HCT116 (cell line): ENCODE measurements around the gene B4GALNT4.

Experiments
- CTCF ChIP-seq, 3 experiments: fragments of 200-600 bp in 1 of 3; sonication (generic) in 1 of 3; IDR thresholded peaks in 2 of 3; conservative IDR thresholded peaks in 1 of 3; 2 replicates each; pipeline ENCODE4 v1.5.1; 2012 to 2017; ENCODE audit warnings: low read depth in 2 of 3, low read length in 2 of 3, antibody characterized with exemption in 1 of 3, borderline replicate concordance in 1 of 3, control low read depth in 1 of 3, mild to moderate bottlenecking in 1 of 3, mixed read lengths in 1 of 3, mixed run types in 1 of 3, moderate library complexity in 1 of 3; ENCODE audit not compliant: insufficient read depth in 1 of 3
- POLR2AphosphoS5 ChIP-seq: IDR thresholded peaks from 2 replicates; pipeline ENCODE4 v1.6.1; 2011; ENCODE audit warnings: mild to moderate bottlenecking, low read depth, low read length, moderate library complexity
- TCF7L2 ChIP-seq: IDR thresholded peaks from 2 replicates; pipeline ENCODE4 v1.7.0; 2011; ENCODE audit warnings: borderline replicate concordance, inconsistent platforms; ENCODE audit not compliant: insufficient read depth, insufficient read length; ENCODE audit errors: extremely low read depth

DNA sequence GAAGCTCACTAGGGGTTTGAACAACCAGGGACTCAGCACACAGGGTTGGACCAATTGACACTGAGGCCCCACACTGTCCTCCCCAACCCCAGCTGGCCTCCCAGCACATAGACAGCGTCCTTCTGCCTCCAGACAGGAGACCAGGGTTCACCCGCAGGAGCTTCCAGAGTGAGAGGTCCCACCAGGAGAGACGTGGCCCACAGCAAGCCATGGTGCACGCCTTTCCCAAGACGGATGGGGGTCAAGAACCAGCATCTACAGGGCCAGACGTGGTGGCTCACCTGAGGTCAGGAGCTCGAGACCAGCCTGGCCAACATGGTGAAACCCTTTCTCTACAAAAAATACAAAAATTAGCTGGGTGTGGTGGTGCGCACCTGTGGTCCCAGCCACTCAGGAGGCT lies 57.6 kb downstream of the B4GALNT4 start:
- TF ChIP-seq POLR2AphosphoS5 = no peak
- TF ChIP-seq TCF7L2 = no peak
- TF ChIP-seq CTCF (IDR thresholded peaks at IDR 0.05 in 2 of 3, conservative IDR thresholded peaks at IDR 0.05 in 1 of 3; ENCODE audit: borderline replicate concordance in 1 of 3, insufficient read depth in 1 of 3, low read depth in 2 of 3, low read length in 2 of 3) = no peak
